K562 (cell line): ENCODE results near the gene DRC3. TPM values are rescaled to one million over a fixed set of nuclear protein-coding genes. Genes with fewer than 3 reads are reported as not detected.

Source experiments
- ATAC-seq: fragments of 200-7000 bp; cut with Tn5 transposase; 3 replicates; pipeline ENCODE4 v1.9.1; 2020; ENCODE audit warnings: moderate library complexity
- BruUV-seq: library from RNA; stranded (reverse); fragments of 400-500 nt; replicated peaks from 2 replicates; lab custom pipeline; 2021; lab: Mats Ljungman, UMichigan
- CTCF ChIA-PET: fragments of 300-600 bp; formaldehyde crosslinking; extraction: SDS; loops from one replicate; lab custom pipeline; 2021; ENCODE audit warnings: low intra/inter-chr PET ratio; lab: Yijun Ruan, JAX
- POLR2A ChIA-PET: fragments of 300-600, 350-650 bp; sonication (Branson Sonifier 250); formaldehyde crosslinking; extraction: SDS; loops from one replicate; lab custom pipeline; 2021; ENCODE audit warnings: antibody characterized with exemption, inconsistent platforms; lab: Yijun Ruan, JAX
- DNase-seq, 4 experiments: peaks; one replicate each; pipeline versions ENCODE4 v3.0.0 to v3.0.0-alpha.2; 2011 to 2018; ENCODE audit warnings: low spot score in 3 of 4, mixed read lengths in 3 of 4; ENCODE audit errors: extremely low read depth in 1 of 4
- FAIRE-seq: peaks from 2 replicates; lab custom pipeline; 2011; peaks lifted over from hg19 to GRCh38; lab: Jason Lieb, UNC
- H2AFZ ChIP-seq: 2 replicates; pipeline ENCODE4 v1.6.0; 2011; ENCODE audit warnings: low read depth, low read length, control low read depth, inconsistent platforms
- H3K27ac ChIP-seq: fragments of 200-600 bp; 3 replicates; pipeline ENCODE4 v1.8.0; 2011; ENCODE audit warnings: low read depth, mild to moderate bottlenecking, control low read depth, inconsistent platforms, low read length, moderate library complexity, mixed read lengths; ENCODE audit errors: extremely low read depth
- H3K27me3 ChIP-seq, 2 experiments: fragments of 300-600 bp in 1 of 2; 2 replicates in 1 of 2; 3 replicates in 1 of 2; pipeline versions ENCODE4 v1.6.0 to v1.8.0; 2011; ENCODE audit warnings: inconsistent platforms in 2 of 2, low read length in 2 of 2, mild to moderate bottlenecking in 1 of 2, mixed read lengths in 1 of 2, moderate library complexity in 1 of 2; ENCODE audit not compliant: control insufficient read depth in 2 of 2, insufficient read depth in 2 of 2
- H3K36me3 ChIP-seq: fragments of 300-600 bp; 3 replicates; pipeline ENCODE4 v1.8.0; 2011; ENCODE audit warnings: mild to moderate bottlenecking, low read length, inconsistent platforms; ENCODE audit not compliant: control insufficient read depth, insufficient read depth
- H3K4me1 ChIP-seq, 2 experiments: fragments of 200-600 bp in 1 of 2; replicated peaks in 1 of 2; 2 replicates in 1 of 2; 3 replicates in 1 of 2; pipeline versions ENCODE4 v1.5.1 to v1.8.0; 2011; ENCODE audit warnings: inconsistent platforms in 2 of 2, low read length in 2 of 2, mild to moderate bottlenecking in 1 of 2, mixed read lengths in 1 of 2, moderate library complexity in 1 of 2; ENCODE audit not compliant: control insufficient read depth in 2 of 2, insufficient read depth in 2 of 2
- H3K4me2 ChIP-seq: 2 replicates; pipeline ENCODE4 v1.6.1; 2011; ENCODE audit warnings: low read length, control low read depth, inconsistent platforms, mixed read lengths; ENCODE audit not compliant: insufficient read depth
- H3K4me3 ChIP-seq: fragments of 200-600 bp; sonication (generic), shearing (Covaris generic); 2 replicates; pipeline ENCODE4 v1.5.1; 2016; ENCODE audit warnings: control low read depth, inconsistent platforms
- H3K79me2 ChIP-seq: fragments of 200-600 bp; 3 replicates; pipeline ENCODE4 v1.8.0; 2011; ENCODE audit warnings: low read length, inconsistent platforms; ENCODE audit not compliant: control insufficient read depth, insufficient read depth
- H3K9ac ChIP-seq, 2 experiments: 2 replicates each; pipeline versions ENCODE4 v1.6.0 to v1.6.1; 2011; ENCODE audit warnings: low read depth in 2 of 2, low read length in 2 of 2, control low read depth in 1 of 2, inconsistent platforms in 1 of 2, mild to moderate bottlenecking in 1 of 2, mixed read lengths in 1 of 2; ENCODE audit not compliant: insufficient read depth in 1 of 2
- H3K9me1 ChIP-seq: one replicate; pipeline ENCODE4 v1.6.0; 2011; ENCODE audit warnings: inconsistent platforms, mild to moderate bottlenecking, low read length, moderate library complexity; ENCODE audit not compliant: control insufficient read depth, insufficient read depth
- H3K9me3 ChIP-seq: replicated peaks from 2 replicates; pipeline ENCODE4 v1.5.1; 2011; ENCODE audit warnings: low read depth, low read length, inconsistent platforms; ENCODE audit not compliant: control insufficient read depth, insufficient read depth
- H4K20me1 ChIP-seq: replicated peaks from 2 replicates; pipeline ENCODE4 v1.6.1; 2011; ENCODE audit warnings: low read length, inconsistent platforms, mixed read lengths; ENCODE audit not compliant: control insufficient read depth, insufficient read depth
- ETS1 ChIP-seq: conservative IDR thresholded peaks from 2 replicates; pipeline ENCODE4 v1.6.1; 2011; ENCODE audit warnings: low read depth, mild to moderate bottlenecking, low read length; ENCODE audit not compliant: control insufficient read depth
- FOXM1 ChIP-seq, 2 experiments: fragments of 450-650 bp in 1 of 2; sonication (generic) in 1 of 2; formaldehyde crosslinking in 1 of 2; IDR thresholded peaks; 2 replicates each; pipeline versions ENCODE4 v1.6.1 to v1.9.0; 2017 to 2022; ENCODE audit warnings: low read depth in 2 of 2, mild to moderate bottlenecking in 2 of 2, missing genetic modification reagents in 1 of 2, moderate library complexity in 1 of 2
- GTF2E2 ChIP-seq: fragments of 200-800 bp; sonication (Bioruptor generic); IDR thresholded peaks from 2 replicates; pipeline ENCODE4 v1.6.1; 2016; ENCODE audit warnings: missing genetic modification characterization, missing compliant biosample characterization
- HEY1 ChIP-seq: fragments of 250-450 bp; sonication (Bioruptor Pico); IDR thresholded peaks from 2 replicates; pipeline ENCODE4 v1.5.0; 2020; ENCODE audit warnings: mild to moderate bottlenecking, moderate library complexity, borderline replicate concordance
- ILK ChIP-seq: fragments of 450-650 bp; IDR thresholded peaks from 2 replicates; pipeline ENCODE4 v1.6.1; 2016; ENCODE audit warnings: missing genetic modification characterization, low read depth, mild to moderate bottlenecking, missing compliant biosample characterization, moderate library complexity, borderline replicate concordance
- MCM2 ChIP-seq: fragments of 450-650 bp; IDR thresholded peaks from 2 replicates; pipeline ENCODE4 v1.6.1; 2017; ENCODE audit warnings: low read depth, mild to moderate bottlenecking
- NFYB ChIP-seq: IDR thresholded peaks from 2 replicates; pipeline ENCODE4 v1.6.1; 2011; ENCODE audit warnings: mild to moderate bottlenecking, moderate library complexity; ENCODE audit not compliant: insufficient read length; ENCODE audit errors: extremely low read depth
- NONO ChIP-seq, 2 experiments: fragments of 200-400 bp in 1 of 2; fragments of 450-650 bp in 1 of 2; formaldehyde crosslinking in 1 of 2; IDR thresholded peaks; 2 replicates each; pipeline ENCODE4 v1.6.1; 2017; ENCODE audit warnings: low read depth in 2 of 2, mild to moderate bottlenecking in 2 of 2, moderate library complexity in 2 of 2, low read length in 1 of 2
- ZBTB33 ChIP-seq: sonication (generic); formaldehyde crosslinking; IDR thresholded peaks from 2 replicates; pipeline ENCODE4 v1.8.1; 2023; ENCODE audit warnings: mild to moderate bottlenecking, missing genetic modification reagents
- ZNF263 ChIP-seq: sonication (generic); formaldehyde crosslinking; IDR thresholded peaks from 2 replicates; pipeline ENCODE4 v1.8.0; 2022; ENCODE audit warnings: mild to moderate bottlenecking, missing genetic modification reagents, borderline replicate concordance
- ZNF395 ChIP-seq: fragments of 200-800 bp; sonication (Bioruptor generic); IDR thresholded peaks from 2 replicates; pipeline ENCODE4 v1.6.1; 2017; ENCODE audit warnings: missing genetic modification characterization, missing compliant biosample characterization
- WGBS: fragments of 100-300 bp; shearing (Covaris generic); methylation state at CpG from one replicate; pipeline ENCODE4 v1.1.6; 2016; ENCODE audit warnings: low coverage, mixed read lengths; ENCODE audit not compliant: insufficient coverage; ENCODE audit errors: missing lambda C conversion rate; 5-methylcytosine and 5-hydroxymethylcytosine counted together
- in situ Hi-C: fragments of 300-500 bp; cut with MboI; formaldehyde crosslinking; loops from 4 replicates; pipeline ENCODE4 v1.15.0; 2018; ENCODE audit warnings: inconsistent platforms, mixed read lengths
- intact Hi-C: fragments of 100-400 bp; cut with micrococcal nuclease; formaldehyde crosslinking; loops from 2 replicates; pipeline ENCODE4 v1.14.2; 2022
- polyA plus RNA-seq, 8 experiments: library from polyadenylated mRNA; depleted of rRNA in 4 of 8; stranded (reverse) in 5 of 8; unstranded in 3 of 8; fragments of >200 nt; fragmentation: Nextera tagmentation in 2 of 8; fragmentation: Illumina TruSeq in 1 of 8; extraction: Ambion mirVana in 2 of 8; extraction: Trizol in 1 of 8; gene quantifications; 2 replicates each; pipeline versions ENCODE4 v1.2.1 to v1.2.3, GENCODE V29; 2011 to 2014; ENCODE audit warnings: inconsistent platforms in 1 of 8, missing spikeins in 1 of 8
- total RNA-seq, 7 experiments: library from RNA; depleted of rRNA in 6 of 7; stranded (reverse); fragments of >200 nt in 6 of 7; fragmentation: Illumina TruSeq in 2 of 7; extraction: Trizol in 2 of 7; gene quantifications; 2 replicates each; pipeline versions ENCODE4 v1.2.1 to v1.2.3, GENCODE V29; 2011 to 2021; ENCODE audit warnings: low replicate concordance in 1 of 7
- TF ChIP-seq, protein P1 (sequence below): fragments of 450-650 bp; formaldehyde crosslinking; IDR thresholded peaks from 2 replicates; pipeline ENCODE4 v1.4.0; 2020; ENCODE audit warnings: mild to moderate bottlenecking, moderate library complexity

The DRC3 gene
- total and polyA plus RNA-seq, 9 of the 15 experiments (the other 6 are each of a cell fraction or from before 2014, with no cell fraction given), result 0.10 to 0.84 (median 0.30) TPM; not detected in 3

GRCh38 chr17:18028114-18028951 is 55.7 kb downstream of the DRC3 start:
- in situ Hi-C loops (loop anchor here (5.0 kb wide), 1 partner anchor 146 kb away; no protein-coding TSS in a partner anchor), intact Hi-C loops (no loop called here)
- no TSS peak for BruUV-seq
- Histone ChIP-seq H3K4me1 (peaks cover 0 to 14% of the 10 kb centered on the region in 2 experiments; a peak in 3 of 5 replicates), H3K27me3 (no peaks in the 10 kb centered on the region), H3K79me2 (peaks cover 9% of the 10 kb centered on the region; the same call in 2 of the 3 replicates), H3K9me1 (peaks cover 3% of the 10 kb centered on the region), H3K9me3 (no peaks in the 10 kb centered on the region), H3K36me3 (peaks cover 22% of the 10 kb centered on the region; the same call in 2 of the 3 replicates), H3K4me2 (no peak overlapping the region), H3K27ac (no peak overlapping the region), H4K20me1 (no peaks in the 10 kb centered on the region; the same call in 1 of the 2 replicates), H3K9ac (peak overlapping the region in 1 of 2 experiments; percentile 36; a peak in 1 of 4 replicates), H3K4me3 (no peak overlapping the region), H2AFZ (no peak overlapping the region)
- no peak for ATAC-seq
- DNase-seq, result peak in 1 of 4 experiments; percentile 15
- WGBS, result 37% methylated on average over 9 of the region's 11 CpGs
- CTCF ChIA-PET, result interaction anchor here (0.7 kb wide), 1 partner anchor 49 kb away, joined by 3 read pairs; no protein-coding TSS in a partner anchor
- POLR2A ChIA-PET, result interaction anchor here (0.8 to 1.0 kb wide), 2 partner anchors 10 to 87 kb away, joined by 3 to 5 read pairs; no protein-coding TSS in a partner anchor
- FAIRE-seq, result no peak
- no peak for TF ChIP-seq ETS1
- TF ChIP-seq ILK, result no peak
- TF ChIP-seq NONO (IDR thresholded peaks at IDR 0.05; ENCODE audit: low read depth in 2 of 2, low read length in 1 of 2), result no peak
- no peak for TF ChIP-seq FOXM1 (IDR thresholded peaks at IDR 0.05; ENCODE audit: low read depth)
- TF ChIP-seq FOXM1 (CRISPR knock-in tag; IDR thresholded peaks at IDR 0.05; ENCODE audit: low read depth), result no peak
- no peak for TF ChIP-seq NFYB
- no peak for TF ChIP-seq GTF2E2 (tag)
- TF ChIP-seq ZNF395 (CRISPR knock-in tag), result no peak
- no peak for TF ChIP-seq ZBTB33 (CRISPR knock-in tag)
- TF ChIP-seq HEY1 (CRISPR knock-in tag), result no peak
- TF ChIP-seq, protein P1, sequence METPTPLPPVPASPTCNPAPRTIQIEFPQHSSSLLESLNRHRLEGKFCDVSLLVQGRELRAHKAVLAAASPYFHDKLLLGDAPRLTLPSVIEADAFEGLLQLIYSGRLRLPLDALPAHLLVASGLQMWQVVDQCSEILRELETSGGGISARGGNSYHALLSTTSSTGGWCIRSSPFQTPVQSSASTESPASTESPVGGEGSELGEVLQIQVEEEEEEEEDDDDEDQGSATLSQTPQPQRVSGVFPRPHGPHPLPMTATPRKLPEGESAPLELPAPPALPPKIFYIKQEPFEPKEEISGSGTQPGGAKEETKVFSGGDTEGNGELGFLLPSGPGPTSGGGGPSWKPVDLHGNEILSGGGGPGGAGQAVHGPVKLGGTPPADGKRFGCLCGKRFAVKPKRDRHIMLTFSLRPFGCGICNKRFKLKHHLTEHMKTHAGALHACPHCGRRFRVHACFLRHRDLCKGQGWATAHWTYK (CRISPR knock-in tag), result no peak
- TF ChIP-seq MCM2, result no peak
- no peak for TF ChIP-seq ZNF263
